K562 (cell line): Measurements from ENCODE around the gene PRCP. TPM values are rescaled to one million over a fixed set of nuclear protein-coding genes. Genes with fewer than 3 reads are reported as not detected.

ENCODE experiments used
- ATAC-seq: fragments of 200-7000 bp; cut with Tn5 transposase; 3 replicates; pipeline ENCODE4 v1.9.1; 2020; ENCODE audit warnings: moderate library complexity
- BruUV-seq: library from RNA; stranded (reverse); fragments of 400-500 nt; replicated peaks from 2 replicates; lab custom pipeline; 2021; lab: Mats Ljungman, UMichigan
- CTCF ChIA-PET: fragments of 300-600 bp; formaldehyde crosslinking; extraction: SDS; loops from one replicate; lab custom pipeline; 2021; ENCODE audit warnings: low intra/inter-chr PET ratio; lab: Yijun Ruan, JAX
- POLR2A ChIA-PET: fragments of 300-600, 350-650 bp; sonication (Branson Sonifier 250); formaldehyde crosslinking; extraction: SDS; loops from one replicate; lab custom pipeline; 2021; ENCODE audit warnings: antibody characterized with exemption, inconsistent platforms; lab: Yijun Ruan, JAX
- DNase-seq, 4 experiments: peaks; one replicate each; pipeline versions ENCODE4 v3.0.0 to v3.0.0-alpha.2; 2011 to 2018; ENCODE audit warnings: low spot score in 3 of 4, mixed read lengths in 3 of 4; ENCODE audit errors: extremely low read depth in 1 of 4
- FAIRE-seq: peaks from 2 replicates; lab custom pipeline; 2011; peaks lifted over from hg19 to GRCh38; lab: Jason Lieb, UNC
- H2AFZ ChIP-seq: 2 replicates; pipeline ENCODE4 v1.6.0; 2011; ENCODE audit warnings: low read depth, low read length, control low read depth, inconsistent platforms
- H3K27ac ChIP-seq: fragments of 200-600 bp; 3 replicates; pipeline ENCODE4 v1.8.0; 2011; ENCODE audit warnings: low read depth, mild to moderate bottlenecking, control low read depth, inconsistent platforms, low read length, moderate library complexity, mixed read lengths; ENCODE audit errors: extremely low read depth
- H3K27me3 ChIP-seq, 2 experiments: fragments of 300-600 bp in 1 of 2; 2 replicates in 1 of 2; 3 replicates in 1 of 2; pipeline versions ENCODE4 v1.6.0 to v1.8.0; 2011; ENCODE audit warnings: inconsistent platforms in 2 of 2, low read length in 2 of 2, mild to moderate bottlenecking in 1 of 2, mixed read lengths in 1 of 2, moderate library complexity in 1 of 2; ENCODE audit not compliant: control insufficient read depth in 2 of 2, insufficient read depth in 2 of 2
- H3K36me3 ChIP-seq: fragments of 300-600 bp; 3 replicates; pipeline ENCODE4 v1.8.0; 2011; ENCODE audit warnings: mild to moderate bottlenecking, low read length, inconsistent platforms; ENCODE audit not compliant: control insufficient read depth, insufficient read depth
- H3K4me1 ChIP-seq, 2 experiments: fragments of 200-600 bp in 1 of 2; replicated peaks in 1 of 2; 2 replicates in 1 of 2; 3 replicates in 1 of 2; pipeline versions ENCODE4 v1.5.1 to v1.8.0; 2011; ENCODE audit warnings: inconsistent platforms in 2 of 2, low read length in 2 of 2, mild to moderate bottlenecking in 1 of 2, mixed read lengths in 1 of 2, moderate library complexity in 1 of 2; ENCODE audit not compliant: control insufficient read depth in 2 of 2, insufficient read depth in 2 of 2
- H3K4me2 ChIP-seq: 2 replicates; pipeline ENCODE4 v1.6.1; 2011; ENCODE audit warnings: low read length, control low read depth, inconsistent platforms, mixed read lengths; ENCODE audit not compliant: insufficient read depth
- H3K4me3 ChIP-seq: fragments of 200-600 bp; sonication (generic), shearing (Covaris generic); 2 replicates; pipeline ENCODE4 v1.5.1; 2016; ENCODE audit warnings: control low read depth, inconsistent platforms
- H3K79me2 ChIP-seq: fragments of 200-600 bp; 3 replicates; pipeline ENCODE4 v1.8.0; 2011; ENCODE audit warnings: low read length, inconsistent platforms; ENCODE audit not compliant: control insufficient read depth, insufficient read depth
- H3K9ac ChIP-seq, 2 experiments: 2 replicates each; pipeline versions ENCODE4 v1.6.0 to v1.6.1; 2011; ENCODE audit warnings: low read depth in 2 of 2, low read length in 2 of 2, control low read depth in 1 of 2, inconsistent platforms in 1 of 2, mild to moderate bottlenecking in 1 of 2, mixed read lengths in 1 of 2; ENCODE audit not compliant: insufficient read depth in 1 of 2
- H3K9me1 ChIP-seq: one replicate; pipeline ENCODE4 v1.6.0; 2011; ENCODE audit warnings: inconsistent platforms, mild to moderate bottlenecking, low read length, moderate library complexity; ENCODE audit not compliant: control insufficient read depth, insufficient read depth
- H3K9me3 ChIP-seq: replicated peaks from 2 replicates; pipeline ENCODE4 v1.5.1; 2011; ENCODE audit warnings: low read depth, low read length, inconsistent platforms; ENCODE audit not compliant: control insufficient read depth, insufficient read depth
- H4K20me1 ChIP-seq: replicated peaks from 2 replicates; pipeline ENCODE4 v1.6.1; 2011; ENCODE audit warnings: low read length, inconsistent platforms, mixed read lengths; ENCODE audit not compliant: control insufficient read depth, insufficient read depth
- ATF1 ChIP-seq, 2 experiments: fragments of 450-650 bp in 1 of 2; IDR thresholded peaks; 2 replicates each; pipeline ENCODE4 v1.6.1; 2016; ENCODE audit warnings: missing compliant biosample characterization in 1 of 2, missing genetic modification characterization in 1 of 2
- CBFA2T3 ChIP-seq: fragments of 450-650 bp; IDR thresholded peaks from 2 replicates; pipeline ENCODE4 v1.6.1; 2017
- CEBPB ChIP-seq: fragments of 450-650 bp; IDR thresholded peaks from 2 replicates; pipeline ENCODE4 v1.6.1; 2016; ENCODE audit warnings: missing genetic modification characterization, missing compliant biosample characterization
- DACH1 ChIP-seq: fragments of 450-650 bp; IDR thresholded peaks from 2 replicates; pipeline ENCODE4 v1.6.1; 2018; ENCODE audit not compliant: partially characterized antibody
- FOXK1 ChIP-seq: sonication (generic); formaldehyde crosslinking; IDR thresholded peaks from 2 replicates; pipeline ENCODE4 v1.8.0; 2022; ENCODE audit warnings: missing genetic modification reagents, mild to moderate bottlenecking, borderline replicate concordance
- HCFC1 ChIP-seq: IDR thresholded peaks from 2 replicates; pipeline ENCODE4 v1.6.1; 2012; ENCODE audit warnings: low read depth, low read length, improper control_type of control experiment
- HDAC1 ChIP-seq, 2 experiments: fragments of 450-650 bp; IDR thresholded peaks; 2 replicates each; pipeline ENCODE4 v1.6.1; 2016 to 2017; ENCODE audit warnings: inconsistent platforms in 1 of 2, mild to moderate bottlenecking in 1 of 2, moderate library complexity in 1 of 2
- KAT8 ChIP-seq: fragments of 450-650 bp; IDR thresholded peaks from 2 replicates; pipeline ENCODE4 v1.6.1; 2016; ENCODE audit warnings: low read depth, mild to moderate bottlenecking
- LEF1 ChIP-seq: fragments of 450-650 bp; IDR thresholded peaks from 2 replicates; pipeline ENCODE4 v1.6.1; 2016; ENCODE audit warnings: mild to moderate bottlenecking
- MYBL2 ChIP-seq, 2 experiments: fragments of 450-650 bp in 1 of 2; sonication (generic) in 1 of 2; formaldehyde crosslinking in 1 of 2; IDR thresholded peaks; 2 replicates each; pipeline versions ENCODE4 v1.6.1 to v1.8.1; 2017 to 2022; ENCODE audit warnings: borderline replicate concordance in 1 of 2, inconsistent platforms in 1 of 2, low read depth in 1 of 2, mild to moderate bottlenecking in 1 of 2, missing genetic modification reagents in 1 of 2, moderate library complexity in 1 of 2
- NR2C1 ChIP-seq, 2 experiments: fragments of 450-650 bp; IDR thresholded peaks; 2 replicates each; pipeline ENCODE4 v1.6.1; 2017; ENCODE audit warnings: mild to moderate bottlenecking in 2 of 2, antibody characterized with exemption in 1 of 2, inconsistent platforms in 1 of 2, missing compliant biosample characterization in 1 of 2, missing genetic modification characterization in 1 of 2
- PHF8 ChIP-seq: fragments of 200-600 bp; sonication (generic); IDR thresholded peaks from 2 replicates; pipeline ENCODE4 v1.6.1; 2012; ENCODE audit warnings: mixed run types, mild to moderate bottlenecking, inconsistent platforms, low read length, moderate library complexity, borderline replicate concordance
- ZNF12 ChIP-seq: sonication (generic); formaldehyde crosslinking; IDR thresholded peaks from 2 replicates; pipeline ENCODE4 v1.4.0; 2020; ENCODE audit warnings: mild to moderate bottlenecking, missing genetic modification reagents
- WGBS: fragments of 100-300 bp; shearing (Covaris generic); methylation state at CpG from one replicate; pipeline ENCODE4 v1.1.6; 2016; ENCODE audit warnings: low coverage, mixed read lengths; ENCODE audit not compliant: insufficient coverage; ENCODE audit errors: missing lambda C conversion rate; 5-methylcytosine and 5-hydroxymethylcytosine counted together
- in situ Hi-C: fragments of 300-500 bp; cut with MboI; formaldehyde crosslinking; loops from 4 replicates; pipeline ENCODE4 v1.15.0; 2018; ENCODE audit warnings: inconsistent platforms, mixed read lengths
- intact Hi-C: fragments of 100-400 bp; cut with micrococcal nuclease; formaldehyde crosslinking; loops from 2 replicates; pipeline ENCODE4 v1.14.2; 2022
- polyA plus RNA-seq, 8 experiments: library from polyadenylated mRNA; depleted of rRNA in 4 of 8; stranded (reverse) in 5 of 8; unstranded in 3 of 8; fragments of >200 nt; fragmentation: Nextera tagmentation in 2 of 8; fragmentation: Illumina TruSeq in 1 of 8; extraction: Ambion mirVana in 2 of 8; extraction: Trizol in 1 of 8; gene quantifications; 2 replicates each; pipeline versions ENCODE4 v1.2.1 to v1.2.3, GENCODE V29; 2011 to 2014; ENCODE audit warnings: inconsistent platforms in 1 of 8, missing spikeins in 1 of 8
- total RNA-seq, 7 experiments: library from RNA; depleted of rRNA in 6 of 7; stranded (reverse); fragments of >200 nt in 6 of 7; fragmentation: Illumina TruSeq in 2 of 7; extraction: Trizol in 2 of 7; gene quantifications; 2 replicates each; pipeline versions ENCODE4 v1.2.1 to v1.2.3, GENCODE V29; 2011 to 2021; ENCODE audit warnings: low replicate concordance in 1 of 7
- TF ChIP-seq, protein P1 (sequence below): fragments of 200-800 bp; sonication (Bioruptor generic); IDR thresholded peaks from 2 replicates; pipeline ENCODE4 v1.6.1; 2017; ENCODE audit warnings: missing genetic modification characterization, missing compliant biosample characterization
- TF ChIP-seq, protein P2 (sequence below): fragments of 450-650 bp; IDR thresholded peaks from 2 replicates; pipeline ENCODE4 v1.6.1; 2016; ENCODE audit warnings: low read depth, mild to moderate bottlenecking, moderate library complexity
- TF ChIP-seq, protein P3 (sequence below), 3 experiments: fragments of 200-800 bp in 1 of 3; sonication (Bioruptor generic) in 1 of 3; sonication (generic) in 1 of 3; formaldehyde crosslinking in 1 of 3; IDR thresholded peaks; 2 replicates each; pipeline versions ENCODE4 v1.6.1 to v1.8.0; 2016 to 2022; ENCODE audit warnings: mild to moderate bottlenecking in 2 of 3, missing compliant biosample characterization in 2 of 3, missing genetic modification characterization in 2 of 3, missing genetic modification reagents in 1 of 3

PRCP gene
- total and polyA plus RNA-seq, 9 of the 15 experiments (the other 6 are each of a cell fraction or from before 2014, with no cell fraction given) = 9.5 to 43.1 (median 23.2) TPM

DNA sequence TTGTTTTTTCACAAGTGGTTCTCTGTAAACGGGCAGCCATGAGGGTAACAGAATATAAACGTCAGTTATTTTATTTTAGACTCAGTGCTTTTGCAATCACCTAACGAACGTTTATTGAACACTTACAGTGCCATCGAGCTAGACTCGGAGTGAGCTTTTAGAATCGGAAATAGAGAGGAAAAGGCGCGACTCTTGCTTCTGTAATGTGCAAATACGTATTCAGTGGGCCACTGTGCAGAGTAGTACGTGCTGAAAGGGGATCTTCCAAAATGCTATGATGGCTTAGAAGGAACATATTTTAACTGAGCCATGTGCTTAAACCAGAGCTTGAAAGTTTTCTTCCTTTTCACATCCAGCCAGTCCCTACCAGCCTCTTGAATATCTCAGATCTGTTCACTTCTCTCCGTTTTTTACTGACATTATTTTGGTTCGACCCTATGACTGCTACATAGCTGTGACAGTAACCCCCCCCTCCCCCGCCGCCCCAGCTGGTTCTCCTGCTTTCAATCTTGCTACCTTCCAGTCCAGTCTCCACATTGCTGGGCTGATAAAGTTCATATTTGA, 1.8 kb upstream of the PRCP start:
- Histone ChIP-seq H3K9me3 (no peaks in the 10 kb centered on the region), H3K9ac (peak overlapping the region; percentile 83 to 85), H3K36me3 (no peaks in the 10 kb centered on the region), H3K27ac (peak overlapping the region; percentile 75), H3K9me1 (no peaks in the 10 kb centered on the region), H3K4me1 (peaks cover 8 to 24% of the 10 kb centered on the region in 2 experiments), H3K4me3 (peak overlapping the region; percentile 69), H4K20me1 (no peaks in the 10 kb centered on the region), H3K27me3 (no peaks in the 10 kb centered on the region), H3K79me2 (peaks cover 70% of the 10 kb centered on the region), H2AFZ (peak overlapping the region; percentile 90), H3K4me2 (peak overlapping the region; percentile 100)
- TSS peak; percentile 57 for BruUV-seq
- in situ Hi-C loops = loop anchor here (25.0 kb wide), 1 partner anchor 335 kb away; no protein-coding TSS in a partner anchor
- intact Hi-C loops = loop anchor here (1.0 to 10.0 kb wide), 6 partner anchors 35 to 913 kb away; partner anchors contain the start of genes ANKRD42 and PCF11
- ChIA-PET CTCF (no interaction called here), POLR2A (interaction anchor here (1.0 to 1.2 kb wide), 7 partner anchors 12 to 255 kb away, joined by 3 to 7 read pairs (median 4); partner anchors contain the start of genes PCF11 and RAB30)
- ATAC-seq (no peak), FAIRE-seq (no peak), DNase-seq (peak; percentile 36 to 53 (median 42))
- WGBS = under 1% methylated on average over 15 of the region's 15 CpGs
- TF ChIP-seq KAT8 = no peak
- TF ChIP-seq DACH1 = peak; percentile 32
- no peak for TF ChIP-seq FOXK1 (CRISPR knock-in tag)
- 0 out of 2 replicates have a peak, but pooled peaks have one; percentile 3 for TF ChIP-seq CBFA2T3
- TF ChIP-seq NR2C1 (IDR thresholded peaks at IDR 0.05) = no peak
- TF ChIP-seq NR2C1 (tag; IDR thresholded peaks at IDR 0.05) = no peak
- TF ChIP-seq, protein P1, sequence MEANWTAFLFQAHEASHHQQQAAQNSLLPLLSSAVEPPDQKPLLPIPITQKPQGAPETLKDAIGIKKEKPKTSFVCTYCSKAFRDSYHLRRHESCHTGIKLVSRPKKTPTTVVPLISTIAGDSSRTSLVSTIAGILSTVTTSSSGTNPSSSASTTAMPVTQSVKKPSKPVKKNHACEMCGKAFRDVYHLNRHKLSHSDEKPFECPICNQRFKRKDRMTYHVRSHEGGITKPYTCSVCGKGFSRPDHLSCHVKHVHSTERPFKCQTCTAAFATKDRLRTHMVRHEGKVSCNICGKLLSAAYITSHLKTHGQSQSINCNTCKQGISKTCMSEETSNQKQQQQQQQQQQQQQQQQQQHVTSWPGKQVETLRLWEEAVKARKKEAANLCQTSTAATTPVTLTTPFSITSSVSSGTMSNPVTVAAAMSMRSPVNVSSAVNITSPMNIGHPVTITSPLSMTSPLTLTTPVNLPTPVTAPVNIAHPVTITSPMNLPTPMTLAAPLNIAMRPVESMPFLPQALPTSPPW (CRISPR knock-in tag) = 0 out of 2 replicates have a peak, but pooled peaks have one; percentile 20
- no peak for TF ChIP-seq ATF1 (CRISPR knock-in tag; IDR thresholded peaks at IDR 0.05)
- TF ChIP-seq ATF1 (tag; IDR thresholded peaks at IDR 0.05) = peak; percentile 46
- 0 out of 2 replicates have a peak, but pooled peaks have one; percentile 1 for TF ChIP-seq HCFC1
- TF ChIP-seq, protein P2, sequence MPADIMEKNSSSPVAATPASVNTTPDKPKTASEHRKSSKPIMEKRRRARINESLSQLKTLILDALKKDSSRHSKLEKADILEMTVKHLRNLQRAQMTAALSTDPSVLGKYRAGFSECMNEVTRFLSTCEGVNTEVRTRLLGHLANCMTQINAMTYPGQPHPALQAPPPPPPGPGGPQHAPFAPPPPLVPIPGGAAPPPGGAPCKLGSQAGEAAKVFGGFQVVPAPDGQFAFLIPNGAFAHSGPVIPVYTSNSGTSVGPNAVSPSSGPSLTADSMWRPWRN = no peak
- TF ChIP-seq LEF1 = no peak
- no peak for TF ChIP-seq CEBPB (tag)
- no peak for TF ChIP-seq MYBL2 (IDR thresholded peaks at IDR 0.05; ENCODE audit: low read depth)
- TF ChIP-seq MYBL2 (CRISPR knock-in tag; IDR thresholded peaks at IDR 0.05; ENCODE audit: borderline replicate concordance) = no peak
- TF ChIP-seq PHF8 = no peak
- TF ChIP-seq, protein P3, sequence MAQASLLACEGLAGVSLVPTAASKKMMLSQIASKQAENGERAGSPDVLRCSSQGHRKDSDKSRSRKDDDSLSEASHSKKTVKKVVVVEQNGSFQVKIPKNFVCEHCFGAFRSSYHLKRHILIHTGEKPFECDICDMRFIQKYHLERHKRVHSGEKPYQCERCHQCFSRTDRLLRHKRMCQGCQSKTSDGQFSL (CRISPR knock-in tag; IDR thresholded peaks at IDR 0.05) = 0 out of 2 replicates have a peak, but pooled peaks have one; percentile 21
- TF ChIP-seq, protein P3 (tag; IDR thresholded peaks at IDR 0.05) = no peak
- TF ChIP-seq ZNF12 (CRISPR knock-in tag) = no peak
- 0 out of 4 replicates have a peak, but pooled peaks of 1 of the 2 experiments have one; percentile 8 for TF ChIP-seq HDAC1 (IDR thresholded peaks at IDR 0.05)
